Mononuclear cell (primary cell): Measurements from ENCODE around the gene FLOT2. TPM values are rescaled to one million over a fixed set of nuclear protein-coding genes. Genes with fewer than 3 reads are reported as not detected.
"Not testable (repeated sequence)": the region's sequence is repeated elsewhere in the genome, so short reads cannot be mapped to it uniquely, and the experiment has no call there.

Experiments used
- H3K27me3 ChIP-seq: 2 replicates; pipeline ENCODE4 v1.6.0; 2011; ENCODE audit warnings: low read length, control low read depth; ENCODE audit not compliant: insufficient read depth
- H3K4me1 ChIP-seq: 2 replicates; pipeline ENCODE4 v1.5.1; 2011; ENCODE audit warnings: mild to moderate bottlenecking, low read length, control low read depth; ENCODE audit not compliant: insufficient read depth
- H3K4me3 ChIP-seq: 2 replicates; pipeline ENCODE4 v1.5.1; 2011; ENCODE audit warnings: mild to moderate bottlenecking, low read length, moderate library complexity
- H3K9me3 ChIP-seq: 2 replicates; pipeline ENCODE4 v1.5.1; 2011; ENCODE audit warnings: low read depth, mild to moderate bottlenecking, control low read depth, low read length
- total RNA-seq: library from RNA; depleted of rRNA; stranded (reverse); fragments of >200 nt; gene quantifications from one replicate; pipeline ENCODE4 v1.2.3, GENCODE V29; 2012

FLOT2 gene
- 52.7 TPM for total RNA-seq

- Histone ChIP-seq H3K9me3 (no peaks in the 10 kb centered on the region), H3K4me3 (peak within 1 kb of the TSS; percentile 88), H3K27me3 (no peaks in the 10 kb centered on the region), H3K4me1 (peaks cover 77% of the 10 kb centered on the region)
Measured at GRCh38 chr17:28896884-28897768, at the start of gene FLOT2. FLOT2 (minus strand) TSS chr17:28897733; CDS start chr17:28897574, 159 bp downstream.

GRCh38 chr17:28946239-28946638 is 48.7 kb upstream of the FLOT2 start:
- H3K4me3 ChIP-seq = no peak overlapping the region
- no peaks in the 10 kb centered on the region for H3K27me3 ChIP-seq
- peaks cover 51% of the 10 kb centered on the region for H3K4me1 ChIP-seq
- H3K9me3 ChIP-seq = no peaks in the 10 kb centered on the region

GRCh38 chr17:28944862-28945741 is 47.6 kb upstream of the FLOT2 start:
- Histone ChIP-seq H3K4me3 (no peak overlapping the region), H3K4me1 (peaks cover 60% of the 10 kb centered on the region), H3K9me3 (no peaks in the 10 kb centered on the region), H3K27me3 (no peaks in the 10 kb centered on the region)

- no peak overlapping the region for H3K4me3 ChIP-seq
- H3K27me3 ChIP-seq = no peaks in the 10 kb centered on the region
- H3K9me3 ChIP-seq = no peaks in the 10 kb centered on the region
- H3K4me1 ChIP-seq = peaks cover 66% of the 10 kb centered on the region
Measured at GRCh38 chr17:28944343-28944742, 46.8 kb upstream of the FLOT2 start.

GRCh38 chr17:28942925-28943324 is 45.4 kb upstream of the FLOT2 start:
- H3K9me3 ChIP-seq = no peaks in the 10 kb centered on the region
- H3K4me1 ChIP-seq = peaks cover 66% of the 10 kb centered on the region
- no peaks in the 10 kb centered on the region for H3K27me3 ChIP-seq

GRCh38 chr17:28941251-28941650 is 43.7 kb upstream of the FLOT2 start:
- H3K9me3 ChIP-seq = no peaks in the 10 kb centered on the region
- no peaks in the 10 kb centered on the region for H3K27me3 ChIP-seq
- peaks cover 66% of the 10 kb centered on the region for H3K4me1 ChIP-seq
- no peak overlapping the region for H3K4me3 ChIP-seq

More at GRCh38 chr17:28942925-28943324, 45.4 kb upstream of the FLOT2 start:
- H3K4me3 ChIP-seq = no peak overlapping the region

GRCh38 chr17:28940675-28941074 is 43.1 kb upstream of the FLOT2 start:
- H3K4me1 ChIP-seq = peaks cover 66% of the 10 kb centered on the region
- H3K27me3 ChIP-seq = no peaks in the 10 kb centered on the region
- H3K4me3 ChIP-seq = no peak overlapping the region
- no peaks in the 10 kb centered on the region for H3K9me3 ChIP-seq

GRCh38 chr17:28940142-28940541 is 42.6 kb upstream of the FLOT2 start:
- H3K27me3 ChIP-seq = no peaks in the 10 kb centered on the region
- H3K9me3 ChIP-seq = no peaks in the 10 kb centered on the region
- H3K4me3 ChIP-seq = no peak overlapping the region
- H3K4me1 ChIP-seq = peaks cover 62% of the 10 kb centered on the region

- no peak overlapping the region for H3K4me3 ChIP-seq
- no peaks in the 10 kb centered on the region for H3K27me3 ChIP-seq
- H3K4me1 ChIP-seq = peaks cover 57% of the 10 kb centered on the region
- no peaks in the 10 kb centered on the region for H3K9me3 ChIP-seq
Measured at GRCh38 chr17:28938552-28938951, 41.0 kb upstream of the FLOT2 start.

GRCh38 chr17:28937044-28937729 is 39.7 kb upstream of the FLOT2 start:
- Histone ChIP-seq H3K4me1 (peaks cover 62% of the 10 kb centered on the region), H3K9me3 (no peaks in the 10 kb centered on the region), H3K27me3 (no peaks in the 10 kb centered on the region), H3K4me3 (no peak overlapping the region)

GRCh38 chr17:28935744-28936460 is 38.4 kb upstream of the FLOT2 start:
- H3K4me1 ChIP-seq = peaks cover 52% of the 10 kb centered on the region
- no peak overlapping the region for H3K4me3 ChIP-seq
- H3K27me3 ChIP-seq = no peaks in the 10 kb centered on the region
- H3K9me3 ChIP-seq = no peaks in the 10 kb centered on the region

- H3K4me3 ChIP-seq, H3K27me3 ChIP-seq, H3K9me3 ChIP-seq: not testable (repeated sequence)
- peaks cover 45% of the 10 kb centered on the region for H3K4me1 ChIP-seq
Measured at GRCh38 chr17:28934508-28934907, 37.0 kb upstream of the FLOT2 start.

GRCh38 chr17:28929787-28930186 is 32.3 kb upstream of the FLOT2 start:
- Histone ChIP-seq H3K4me3 (no peak overlapping the region), H3K4me1 (peaks cover 48% of the 10 kb centered on the region), H3K9me3 (no peaks in the 10 kb centered on the region), H3K27me3 (no peaks in the 10 kb centered on the region)

GRCh38 chr17:28928061-28928460 is 30.5 kb upstream of the FLOT2 start:
- Histone ChIP-seq H3K27me3 (no peaks in the 10 kb centered on the region), H3K4me1 (peaks cover 57% of the 10 kb centered on the region), H3K9me3 (no peaks in the 10 kb centered on the region), H3K4me3 (no peak overlapping the region)
